ENCODE measurements around the gene RAB8A.
"Not testable (repeated sequence)": the region's sequence is repeated elsewhere in the genome, so short reads cannot be mapped to it uniquely, and the experiment has no call there.

Gene RAB8A

GRCh38 chr19:16112778-16113177 lies 1.1 kb downstream of the RAB8A start:
- DNase-seq (ENCODE audit: low read depth, low spot score) = no peak

DNA sequence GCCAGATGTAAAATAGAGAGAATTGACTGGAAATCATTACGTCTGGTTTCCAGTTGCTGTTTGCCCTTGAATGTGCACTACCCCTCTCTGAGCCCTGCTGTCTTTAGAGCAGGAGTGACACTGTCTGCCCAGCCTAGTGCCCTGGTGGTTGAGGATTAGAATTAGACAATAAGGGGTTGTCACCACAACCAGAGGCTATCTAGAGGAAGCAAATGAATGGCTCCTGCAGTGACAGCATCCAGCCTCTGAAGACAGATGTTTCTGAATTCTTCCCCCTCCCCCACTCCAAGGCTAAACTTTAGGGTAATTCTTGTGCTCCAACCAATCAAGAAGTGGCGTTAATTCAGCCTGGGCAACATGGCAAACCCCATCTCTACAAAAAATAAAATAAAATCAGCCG lies 2.0 kb downstream of the RAB8A start:
- no peak for DNase-seq (ENCODE audit: low read depth, low spot score)

DNA sequence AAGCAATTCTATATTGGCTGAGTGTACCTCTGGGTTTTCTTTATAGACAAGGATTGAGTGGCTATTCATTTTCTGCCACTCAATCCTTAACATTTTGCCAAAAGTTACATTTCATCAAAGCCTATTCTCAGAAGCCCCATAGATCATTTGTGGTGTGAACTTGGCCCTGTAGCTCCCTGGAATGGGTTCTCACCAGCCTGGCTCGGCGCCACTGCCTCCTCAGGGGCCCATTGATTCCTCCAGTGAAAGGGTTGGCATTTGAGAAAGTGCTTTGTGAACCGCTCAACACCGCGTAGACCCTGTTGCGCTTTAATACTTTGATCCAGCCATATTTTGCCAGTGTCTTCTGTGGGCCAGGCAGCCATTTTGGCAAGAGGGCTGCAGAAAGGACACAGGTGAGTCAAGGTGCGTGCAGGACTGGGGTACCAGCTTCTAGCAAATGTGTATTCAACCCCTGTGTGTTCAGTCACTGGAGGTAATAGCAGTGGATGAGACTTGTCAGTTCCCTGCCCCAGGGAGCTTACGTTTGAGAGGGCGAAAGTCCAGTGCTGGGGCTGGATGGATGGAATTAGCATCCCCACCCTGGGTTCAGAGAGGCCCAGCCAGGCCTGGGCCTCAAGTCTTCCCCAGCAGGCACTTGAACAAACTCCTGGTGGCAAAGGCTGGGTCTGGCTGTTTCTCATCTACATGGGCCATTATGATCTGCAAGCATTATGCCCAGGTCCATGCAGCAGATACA lies 3.8 kb downstream of the RAB8A start:
- DNase-seq (ENCODE audit: low read depth, low spot score) = no peak

GRCh38 chr19:16116067-16116466 lies 4.4 kb downstream of the RAB8A start:
- DNase-seq (ENCODE audit: low read depth, low spot score) = no peak

- no peak for DNase-seq (ENCODE audit: low read depth, low spot score)
Measured at GRCh38 chr19:16117594-16118033, 5.9 kb downstream of the RAB8A start.

GRCh38 chr19:16118489-16119033 lies 6.9 kb downstream of the RAB8A start:
- no peak for DNase-seq (ENCODE audit: low read depth, low spot score)

DNA sequence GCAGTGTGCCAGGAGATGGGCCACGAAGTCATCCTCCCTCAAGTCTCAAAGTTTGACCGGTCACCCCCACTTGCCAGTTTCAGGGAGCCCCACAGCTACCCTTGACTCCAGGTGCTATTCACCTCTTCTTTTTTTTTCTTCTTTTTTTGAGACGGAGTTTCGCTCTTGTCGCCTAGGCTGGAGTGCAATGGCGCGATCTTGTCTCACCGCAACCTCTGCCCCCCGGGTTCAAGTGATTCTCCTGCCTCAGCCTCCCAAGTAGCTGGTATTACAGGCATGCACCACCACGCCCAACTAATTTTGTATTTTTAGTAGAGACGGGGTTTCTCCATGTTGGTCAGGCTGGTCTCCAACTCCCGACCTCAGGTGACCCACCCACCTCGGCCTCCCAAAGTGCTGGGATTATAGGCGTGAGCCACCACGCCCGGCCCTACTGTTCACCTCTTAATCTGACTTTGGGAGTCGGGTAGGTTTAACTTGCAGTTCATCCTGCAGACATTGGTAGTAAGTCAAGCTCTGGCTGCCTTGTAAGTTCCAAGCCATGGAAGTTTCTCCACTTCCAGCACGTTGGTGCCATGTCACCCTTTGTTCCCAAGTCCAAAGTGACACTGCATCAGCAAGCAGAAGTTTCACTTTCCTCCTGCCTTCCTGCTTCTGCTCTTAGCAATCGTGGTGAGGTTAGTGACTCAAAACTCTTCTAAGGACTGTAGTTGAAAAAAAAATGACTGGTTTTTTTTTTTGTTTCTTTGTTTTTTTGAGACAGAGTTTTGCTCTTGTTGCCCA lies 7.6 kb downstream of the RAB8A start:
- DNase-seq (ENCODE audit: low read depth, low spot score) = not testable (repeated sequence)

DNA sequence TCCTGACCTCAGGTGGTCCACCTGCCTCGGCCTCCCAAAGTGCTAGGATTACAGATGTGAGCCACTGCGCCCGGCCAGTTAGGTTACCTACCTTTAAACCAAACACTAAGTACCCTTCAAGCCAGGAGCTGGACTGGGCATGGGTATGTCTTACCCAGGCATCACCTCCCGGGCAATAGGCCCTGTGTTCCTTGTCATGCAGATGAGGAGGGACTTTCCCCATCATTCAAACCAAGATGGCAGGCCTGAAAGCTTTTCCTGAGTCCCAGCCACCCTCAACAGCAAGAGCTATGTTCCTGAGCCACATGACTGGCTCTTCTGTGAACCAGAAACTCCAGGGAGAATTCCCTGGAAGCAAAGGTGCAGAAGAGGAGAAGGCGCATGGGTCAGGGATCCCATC lies 9.5 kb downstream of the RAB8A start:
- DNase-seq (ENCODE audit: low read depth, low spot score) = no peak

DNA sequence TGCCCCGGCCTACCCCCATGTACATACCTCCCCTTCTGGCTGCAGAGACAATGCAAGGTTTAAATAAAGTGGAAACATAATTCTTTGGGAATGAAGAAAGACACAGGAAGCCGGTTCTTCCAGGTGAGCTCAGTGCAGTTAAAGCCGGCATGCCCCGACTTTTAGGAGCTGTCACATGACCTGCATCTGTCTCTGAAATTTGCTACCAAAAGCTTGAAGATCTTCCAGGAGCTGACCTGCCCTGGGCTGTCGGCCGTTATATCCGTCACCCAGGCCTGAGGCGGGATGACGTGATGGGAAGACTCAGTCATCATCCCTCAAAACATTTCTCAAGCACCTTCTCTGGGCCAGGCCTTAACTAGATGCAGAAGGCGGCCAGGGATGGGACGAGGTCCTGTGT lies 10.3 kb downstream of the RAB8A start:
- no peak for DNase-seq (ENCODE audit: low read depth, low spot score)

- no peak for DNase-seq (ENCODE audit: low read depth, low spot score)
Measured at GRCh38 chr19:16124953-16125352, 13.3 kb downstream of the RAB8A start.

DNA sequence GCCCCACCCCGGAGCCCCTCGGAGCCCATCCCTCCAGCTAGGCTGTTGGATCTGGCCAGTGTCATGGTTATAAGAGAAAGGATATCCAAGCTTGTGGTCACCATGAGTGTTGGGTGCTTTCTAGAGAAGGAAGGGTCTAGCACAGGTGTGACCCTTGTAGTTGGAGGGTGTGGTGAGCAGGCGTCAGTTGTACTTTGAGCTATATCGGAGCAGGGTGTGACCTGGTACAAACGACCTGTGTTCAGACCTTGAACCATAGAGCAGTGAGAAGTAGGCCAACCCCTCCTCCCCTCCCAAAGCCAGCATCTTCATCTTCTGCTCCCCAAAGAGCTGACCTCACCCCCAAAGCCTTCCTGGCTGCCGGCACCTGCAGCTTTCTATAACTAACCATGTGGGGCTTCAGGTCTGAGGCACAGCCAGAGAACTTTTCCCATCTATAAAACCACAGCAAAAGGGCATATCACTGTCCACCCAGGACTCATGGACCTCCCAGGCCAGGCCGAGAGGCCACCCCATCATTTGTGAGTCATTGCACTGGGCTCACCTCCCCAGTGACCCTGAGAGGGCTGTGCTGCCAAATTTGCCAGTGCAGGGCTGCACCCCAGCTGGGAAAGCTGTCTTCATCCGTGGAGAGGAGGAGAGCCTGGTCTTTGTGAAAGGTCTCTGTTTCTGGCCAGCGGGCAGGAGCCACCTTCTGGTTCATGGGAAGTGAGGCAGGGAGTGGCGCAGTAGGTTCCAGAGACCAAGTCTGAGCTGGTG lies 14.2 kb downstream of the RAB8A start:
- DNase-seq (ENCODE audit: low read depth, low spot score) = no peak

- no peak for DNase-seq (ENCODE audit: low read depth, low spot score)
Measured at GRCh38 chr19:16127080-16127479, 15.4 kb downstream of the RAB8A start.

DNA sequence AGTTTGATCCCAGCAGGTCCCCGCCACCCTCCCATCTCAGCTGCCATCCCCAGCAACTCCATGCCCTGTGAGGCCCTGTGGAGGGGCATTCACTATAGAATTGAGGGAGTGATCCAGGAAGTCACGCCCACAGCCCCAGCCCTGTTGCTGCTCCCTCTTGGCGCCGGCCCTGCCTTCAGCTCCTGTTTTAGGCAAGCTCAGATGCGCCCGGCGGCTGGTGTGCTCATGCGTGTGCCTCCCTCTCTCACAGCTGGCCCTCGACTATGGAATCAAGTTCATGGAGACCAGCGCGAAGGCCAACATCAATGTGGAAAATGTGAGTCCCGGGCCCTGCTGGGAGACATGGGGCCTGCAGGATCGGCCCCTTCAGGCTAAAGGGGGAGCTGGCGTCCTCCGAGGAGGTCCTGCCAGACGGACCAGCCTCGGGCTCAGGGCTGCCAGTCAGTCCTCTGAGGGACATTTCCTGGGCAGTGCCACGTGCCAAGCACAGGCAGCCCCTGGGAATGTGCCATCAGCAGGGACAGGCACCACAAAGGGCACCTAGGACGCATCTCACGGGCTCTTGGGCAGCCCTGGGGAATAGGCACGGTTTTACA lies 16.2 kb downstream of the RAB8A start:
- DNase-seq (ENCODE audit: low read depth, low spot score) = no peak

DNA sequence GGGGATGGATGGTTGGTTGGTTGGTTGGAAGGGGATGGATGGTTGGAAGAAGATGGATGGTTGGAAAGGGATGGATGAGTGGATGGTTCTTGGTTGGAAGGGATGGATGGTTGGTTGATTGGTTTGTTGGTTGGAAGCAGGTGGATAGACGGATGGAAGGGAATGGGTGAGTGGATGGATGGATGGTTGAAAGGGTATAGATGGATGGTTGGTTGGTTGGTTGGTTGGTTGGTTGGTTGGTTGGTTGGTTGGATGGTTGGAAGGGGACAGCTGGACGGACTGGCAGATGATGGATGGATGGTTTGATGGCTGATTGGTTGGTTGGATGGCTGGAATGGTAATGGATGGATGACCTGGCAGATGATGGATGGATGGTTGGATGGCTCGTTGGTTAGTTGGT lies 20.0 kb downstream of the RAB8A start:
- DNase-seq (ENCODE audit: low read depth, low spot score) = no peak

DNA sequence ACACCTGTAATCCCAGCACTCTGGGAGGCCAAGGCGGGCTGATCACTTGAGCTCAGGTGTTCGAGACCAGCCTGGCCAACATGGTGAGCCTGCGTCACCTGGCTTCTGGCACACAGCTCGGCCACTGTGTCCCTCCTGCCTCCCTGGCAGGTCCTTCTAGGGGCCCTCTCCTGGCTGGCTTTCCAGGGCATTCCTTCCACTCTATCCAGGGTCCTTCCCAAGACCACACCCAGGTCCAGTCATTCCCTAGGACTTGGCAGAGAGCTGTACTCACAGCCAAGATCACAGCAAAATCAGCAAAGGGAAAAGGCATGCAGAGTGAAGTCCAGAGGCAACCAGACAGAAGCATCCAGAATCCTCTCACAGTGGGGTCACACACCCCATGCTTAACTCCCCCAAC lies 22.1 kb downstream of the RAB8A start:
- DNase-seq (ENCODE audit: low read depth, low spot score) = no peak

DNA sequence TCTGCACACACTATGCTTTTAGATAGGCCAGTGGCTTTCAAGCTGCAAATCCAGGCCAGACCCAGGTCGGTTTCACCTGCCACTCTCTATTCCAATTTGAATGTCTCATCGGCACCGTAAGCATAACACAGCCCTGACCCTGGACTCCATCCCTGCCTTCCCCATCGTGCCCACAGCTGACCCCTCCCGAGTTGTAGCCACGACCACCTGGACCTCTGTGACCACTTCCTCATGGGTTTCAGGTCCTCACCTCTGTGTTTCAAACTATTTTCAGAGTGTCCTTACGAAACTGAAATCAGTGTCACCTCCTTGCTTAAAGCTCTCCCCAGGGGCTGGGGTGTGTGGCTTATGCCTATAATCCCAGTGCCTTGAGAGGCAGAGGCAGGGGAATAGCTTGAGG lies 22.8 kb downstream of the RAB8A start:
- DNase-seq (ENCODE audit: low read depth, low spot score) = no peak

DNA sequence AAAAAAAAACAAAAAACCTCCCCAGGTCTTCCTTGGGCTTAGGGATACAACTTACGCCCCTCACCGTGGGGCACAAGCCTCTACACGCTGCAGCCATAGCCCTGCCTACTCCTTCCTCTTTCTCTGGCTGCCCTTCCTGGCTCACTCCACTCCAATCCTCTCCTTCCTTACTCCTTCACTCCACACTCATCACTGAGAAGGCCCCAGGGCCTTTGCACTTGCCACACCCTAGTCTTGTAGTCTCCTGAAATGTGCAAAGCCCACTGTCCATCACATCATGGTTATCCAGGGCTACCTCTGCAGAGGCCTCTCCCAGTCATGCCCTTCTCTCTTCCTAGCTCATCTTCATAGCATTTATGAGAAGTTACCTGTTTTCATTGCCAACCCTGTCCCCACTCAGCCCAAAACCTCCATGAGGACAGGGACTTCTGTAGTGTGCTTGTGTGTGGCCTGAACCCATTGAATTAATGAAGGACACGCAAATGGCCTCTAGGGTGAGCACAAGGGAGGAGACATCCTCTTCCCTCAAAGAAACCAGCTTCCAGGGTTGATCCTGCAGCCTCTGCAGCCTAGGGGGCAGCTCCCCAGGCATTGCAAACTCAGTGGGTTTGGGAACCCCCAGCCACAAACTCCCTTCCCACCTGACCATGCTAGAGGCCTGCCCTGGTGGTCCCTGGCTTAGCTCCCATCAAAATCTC lies 23.9 kb downstream of the RAB8A start:
- no peak for DNase-seq (ENCODE audit: low read depth, low spot score)

DNA sequence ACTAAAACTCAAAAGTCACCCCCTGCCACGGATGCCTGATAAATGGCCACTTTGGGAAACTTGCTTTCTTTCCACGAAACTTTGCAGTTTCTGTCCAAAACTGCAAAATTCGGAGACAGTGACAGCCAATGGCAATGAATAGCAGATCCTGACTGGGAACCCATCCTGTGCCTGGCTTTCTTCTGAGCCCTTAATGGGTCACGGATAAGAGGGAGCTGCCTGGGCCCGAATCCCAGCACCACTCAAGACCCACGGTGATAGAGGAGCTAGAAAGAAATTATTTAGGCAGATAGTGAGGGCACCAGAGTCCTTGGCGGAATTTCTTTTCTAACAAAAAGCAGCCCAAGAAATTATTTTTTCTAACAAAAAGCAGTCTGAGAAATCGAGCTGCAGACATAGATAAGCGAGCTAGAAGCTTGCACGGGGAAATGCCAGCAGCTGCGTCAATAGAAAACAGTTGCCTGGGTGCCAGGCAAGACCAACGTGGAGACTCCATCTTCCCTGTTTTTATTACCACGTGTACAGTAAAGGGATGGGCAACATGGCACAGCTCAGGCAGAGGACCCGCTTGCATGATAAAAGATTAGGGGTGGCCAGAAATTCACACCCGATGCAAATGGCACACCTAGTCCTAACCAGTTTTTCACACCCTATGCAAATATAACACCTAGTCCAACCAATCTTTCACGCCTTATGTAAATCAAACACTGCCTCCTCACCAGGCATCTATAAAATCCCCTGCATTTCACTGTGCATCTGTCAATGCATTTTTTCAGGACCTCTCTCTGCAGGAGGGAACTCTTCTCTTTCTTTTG lies 24.7 kb downstream of the RAB8A start:
- no peak for DNase-seq (ENCODE audit: low read depth, low spot score)

- DNase-seq (ENCODE audit: low read depth, low spot score) = no peak
Measured at GRCh38 chr19:16139752-16140151, 28.1 kb downstream of the RAB8A start.

DNA sequence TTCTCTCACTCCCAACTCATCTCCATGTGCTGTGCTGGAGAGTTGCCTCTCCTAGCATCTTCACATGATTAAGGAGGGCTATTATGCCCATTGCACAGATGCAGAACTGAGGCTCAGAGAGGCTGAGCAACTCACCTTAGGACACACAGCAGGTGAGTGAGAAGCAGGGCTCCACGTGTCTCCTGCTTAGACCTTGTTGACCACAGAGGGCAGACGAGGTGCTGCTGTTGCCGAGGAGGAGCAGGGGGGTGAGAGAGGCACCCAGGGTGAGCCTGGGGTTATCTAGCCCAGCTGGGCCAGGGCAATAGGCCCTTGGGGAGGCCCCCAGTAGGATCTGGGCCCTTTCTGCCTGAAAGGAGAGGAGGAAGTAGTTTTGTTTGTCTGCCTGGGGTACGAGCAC lies 29.4 kb downstream of the RAB8A start:
- DNase-seq (ENCODE audit: low read depth, low spot score) = no peak
